Measurements from ENCODE around the gene SLC4A11. TPM values are rescaled to one million over a fixed set of nuclear protein-coding genes. Genes with fewer than 3 reads are reported as not detected.

Gene SLC4A11
- total and polyA plus RNA-seq, 2 experiments from 2014 or later = 14.8 to 17.1 TPM

GRCh38 chr20:3245156-3245555 is 6.2 kb upstream of the SLC4A11 start:
- H3K4me2 ChIP-seq = no peak overlapping the region
- H3K4me1 ChIP-seq (ENCODE audit: insufficient read depth) = peaks cover 16% of the 10 kb centered on the region
- TF ChIP-seq CTCF (conservative IDR thresholded peaks at IDR 0.05; ENCODE audit: low read depth in 2 of 2) (no peak), ETS1 (IDR thresholded peaks at IDR 0.05) (no peak), CREB1 (CRISPR knock-in tag; IDR thresholded peaks at IDR 0.05; ENCODE audit: low read depth) (no peak), NANOG (IDR thresholded peaks at IDR 0.05; ENCODE audit: borderline replicate concordance) (no peak), STAT1 (IDR thresholded peaks at IDR 0.05; ENCODE audit: unreplicated experiment) (no peak), EZH2 (IDR thresholded peaks at IDR 0.05; ENCODE audit: low read depth, unreplicated experiment) (no peak)
- H3K27me3 ChIP-seq (ENCODE audit: insufficient read depth) = peaks cover 54% of the 10 kb centered on the region
- H3K4me3 ChIP-seq = no peak overlapping the region
- H4K20me1 ChIP-seq (replicated peaks; ENCODE audit: insufficient read depth) = no peaks in the 10 kb centered on the region; the same call in 1 of the 2 replicates
- Mint-ChIP-seq H3K9me3 (no peaks in the 10 kb centered on the region), H3K27me3 (ENCODE audit: insufficient read depth, low read depth, poor library complexity) (peaks cover 49% of the 10 kb centered on the region), H3K4me1 (peaks cover 17% of the 10 kb centered on the region), H3K36me3 (ENCODE audit: low read depth) (peaks cover 3% of the 10 kb centered on the region; the same call in 1 of the 3 replicates), H3K4me3 (no peak overlapping the region), H3K27ac (no peak overlapping the region)
- DNase-seq (ENCODE audit: low spot score) (no peak), ATAC-seq (no peak)
- H3K9me2 ChIP-seq (ENCODE audit: insufficient read depth) = no peaks in the 10 kb centered on the region
- H2AFZ ChIP-seq = no peak overlapping the region
- H3K36me3 ChIP-seq (ENCODE audit: insufficient read depth) = no peaks in the 10 kb centered on the region
- 0 out of 2 replicates have a peak, but pooled peaks cover 14% of the 10 kb centered on the region for H3F3A ChIP-seq (replicated peaks; ENCODE audit: low read depth)
- H3K79me2 ChIP-seq (replicated peaks; ENCODE audit: insufficient read depth) = no peaks in the 10 kb centered on the region
- no peak overlapping the region for H3K27ac ChIP-seq (ENCODE audit: low read depth)

GRCh38 chr20:3244613-3245012 is 5.6 kb upstream of the SLC4A11 start:
- H3K4me1 Mint-ChIP-seq = peaks cover 12% of the 10 kb centered on the region
- Histone ChIP-seq H3K4me3 (no peak overlapping the region), H3K4me1 (ENCODE audit: insufficient read depth) (peaks cover 13% of the 10 kb centered on the region), H4K20me1 (replicated peaks; ENCODE audit: insufficient read depth) (no peaks in the 10 kb centered on the region; the same call in 1 of the 2 replicates), H3K27me3 (ENCODE audit: insufficient read depth) (peaks cover 56% of the 10 kb centered on the region), H3K79me2 (replicated peaks; ENCODE audit: insufficient read depth) (no peaks in the 10 kb centered on the region), H3K36me3 (ENCODE audit: insufficient read depth) (no peaks in the 10 kb centered on the region), H3K4me2 (no peak overlapping the region), H3K9me2 (ENCODE audit: insufficient read depth) (no peaks in the 10 kb centered on the region), H3K27ac (ENCODE audit: low read depth) (no peak overlapping the region), H3F3A (replicated peaks; ENCODE audit: low read depth) (0 out of 2 replicates have a peak, but pooled peaks cover 15% of the 10 kb centered on the region), H2AFZ (no peak overlapping the region)
- peaks cover 50% of the 10 kb centered on the region for H3K27me3 Mint-ChIP-seq (ENCODE audit: insufficient read depth, low read depth, poor library complexity)
- ATAC-seq = no peak
- TF ChIP-seq ZNF331 (CRISPR knock-in tag; IDR thresholded peaks at IDR 0.05; ENCODE audit: low read depth) = no peak
- TF ChIP-seq ETS1 (IDR thresholded peaks at IDR 0.05) = no peak
- TF ChIP-seq CREB1 (CRISPR knock-in tag; IDR thresholded peaks at IDR 0.05; ENCODE audit: low read depth) = no peak
- TF ChIP-seq EZH2 (IDR thresholded peaks at IDR 0.05; ENCODE audit: low read depth, unreplicated experiment) = no peak
- TF ChIP-seq EZH2phosphoT487 (IDR thresholded peaks at IDR 0.05; ENCODE audit: unreplicated experiment) = no peak
- no peak for TF ChIP-seq STAT1 (IDR thresholded peaks at IDR 0.05; ENCODE audit: unreplicated experiment)
- no peak for TF ChIP-seq NANOG (IDR thresholded peaks at IDR 0.05; ENCODE audit: borderline replicate concordance)
- H3K27ac Mint-ChIP-seq = no peak overlapping the region
- no peak overlapping the region for H3K4me3 Mint-ChIP-seq
- H3K36me3 Mint-ChIP-seq (ENCODE audit: low read depth) = peaks cover 6% of the 10 kb centered on the region; the same call in 1 of the 3 replicates
- H3K9me3 Mint-ChIP-seq = no peaks in the 10 kb centered on the region
- DNase-seq (ENCODE audit: low spot score) = no peak

All from GM23338 (cell line).